NCI-H524 (cell line): ENCODE results near the gene DDX25.
"Not testable (repeated sequence)": the region's sequence is repeated elsewhere in the genome, so short reads cannot be mapped to it uniquely, and the experiment has no call there.

Experiments used
- DNase-seq, 2 experiments: peaks; one replicate each; lab custom pipeline; 2025; lab: John Stamatoyannopoulos, UW

The DDX25 gene

GRCh38 chr11:125904678-125905077, 370 bp downstream of the DDX25 start:
- no peak for DNase-seq

GRCh38 chr11:125910226-125910849, 6.0 kb downstream of the DDX25 start:
- no peak for DNase-seq

- not testable (repeated sequence) for DNase-seq
These were observed 10.3 kb downstream of the DDX25 start for GRCh38 chr11:125914601-125915000.

- no peak for DNase-seq
These were observed 12.5 kb downstream of the DDX25 start for GRCh38 chr11:125916683-125917347.

GRCh38 chr11:125918140-125918840, 14.0 kb downstream of the DDX25 start:
- no peak for DNase-seq

- no peak for DNase-seq
These were observed 16.7 kb downstream of the DDX25 start for GRCh38 chr11:125921042-125921441.

- DNase-seq: no peak
These were observed 17.8 kb downstream of the DDX25 start for GRCh38 chr11:125922156-125922555.

- peak; percentile 55 to 75 for DNase-seq
These were observed 18.8 kb downstream of the DDX25 start for GRCh38 chr11:125923012-125923579.

- no peak for DNase-seq
These were observed 19.3 kb downstream of the DDX25 start for GRCh38 chr11:125923633-125924032.

- no peak for DNase-seq
These were observed 20.2 kb downstream of the DDX25 start for GRCh38 chr11:125924384-125925007.

- DNase-seq: no peak
These were observed 21.0 kb downstream of the DDX25 start for GRCh38 chr11:125925247-125925740.

- peak in 1 of 2 experiments; percentile 60 for DNase-seq
These were observed 21.5 kb downstream of the DDX25 start for GRCh38 chr11:125925804-125926203.

- no peak for DNase-seq
These were observed 22.4 kb downstream of the DDX25 start for GRCh38 chr11:125926682-125927081.

- no peak for DNase-seq
These were observed 25.3 kb downstream of the DDX25 start for GRCh38 chr11:125929445-125930075.

- no peak for DNase-seq
These were observed 25.8 kb downstream of the DDX25 start for GRCh38 chr11:125930076-125930450.

- DNase-seq: no peak
These were observed 26.8 kb downstream of the DDX25 start for GRCh38 chr11:125931116-125931515.

- no peak for DNase-seq
These were observed 27.4 kb downstream of the DDX25 start for GRCh38 chr11:125931668-125932067.

- no peak for DNase-seq
These were observed 28.0 kb downstream of the DDX25 start for GRCh38 chr11:125932301-125932700.

- no peak for DNase-seq
These were observed 28.9 kb downstream of the DDX25 start for GRCh38 chr11:125933030-125933813.

- no peak for DNase-seq
These were observed 30.2 kb downstream of the DDX25 start for GRCh38 chr11:125934473-125934872.

- DNase-seq: no peak
These were observed 30.7 kb downstream of the DDX25 start for GRCh38 chr11:125935056-125935455.
